NCI-H2196 treated with DMSO at 0.1 percent for 48 hours (cell line): Measurements from ENCODE around the gene DCTN2.
"Not testable (repeated sequence)": the region's sequence is repeated elsewhere in the genome, so short reads cannot be mapped to it uniquely, and the experiment has no call there.

Source experiments
- DNase-seq: peaks from one replicate; lab custom pipeline; 2025; ENCODE audit not compliant: unreplicated experiment; lab: John Stamatoyannopoulos, UW

DCTN2 gene

DNA sequence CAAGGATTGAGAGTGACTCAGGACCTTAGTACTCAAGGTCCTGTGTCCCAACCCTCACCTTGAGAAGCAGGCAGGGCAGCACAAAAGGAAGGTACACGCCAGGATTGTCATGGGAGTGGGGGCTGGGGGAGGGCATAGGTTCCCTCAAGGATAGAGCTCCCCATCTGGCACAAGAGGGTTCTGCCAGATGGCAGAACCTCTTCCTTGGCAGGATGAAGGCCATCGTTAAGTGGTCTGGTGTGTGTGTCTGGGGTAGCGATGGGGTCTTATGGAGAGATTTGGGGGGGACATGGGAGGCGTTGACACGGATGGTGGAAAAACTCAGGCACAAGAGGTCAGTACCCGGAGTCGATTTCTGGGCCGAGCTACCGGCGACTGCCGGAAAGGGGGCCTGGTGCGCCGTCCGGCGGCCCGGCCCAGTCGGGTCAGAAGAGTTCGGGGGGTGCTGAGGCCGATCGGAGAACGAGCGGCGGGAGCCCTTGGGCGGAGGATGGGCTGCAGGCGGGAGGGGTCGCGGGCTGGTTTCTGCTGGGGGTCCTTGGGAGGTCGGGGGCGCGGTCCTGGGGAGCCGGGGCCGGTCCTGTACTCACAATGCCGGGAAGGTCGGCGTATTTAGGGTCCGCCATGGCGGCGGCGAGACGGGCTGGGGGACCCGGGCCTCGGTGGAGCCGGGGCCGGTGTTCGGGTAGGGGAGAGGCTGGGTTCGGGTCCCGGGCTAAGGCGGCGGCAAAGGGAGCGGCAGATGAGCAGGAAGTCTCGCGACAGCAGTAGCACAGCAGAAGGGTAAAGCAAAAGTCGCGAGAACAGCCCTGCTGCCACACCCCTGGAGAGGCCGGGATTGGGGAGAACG is at the start of gene DCTN2:
Gene DCTN2 (minus strand): TSS at position 755 of the 850 bp plus-strand sequence. CDS start 129 bp downstream, at position 626.
- peak; percentile 98 for DNase-seq

DNA sequence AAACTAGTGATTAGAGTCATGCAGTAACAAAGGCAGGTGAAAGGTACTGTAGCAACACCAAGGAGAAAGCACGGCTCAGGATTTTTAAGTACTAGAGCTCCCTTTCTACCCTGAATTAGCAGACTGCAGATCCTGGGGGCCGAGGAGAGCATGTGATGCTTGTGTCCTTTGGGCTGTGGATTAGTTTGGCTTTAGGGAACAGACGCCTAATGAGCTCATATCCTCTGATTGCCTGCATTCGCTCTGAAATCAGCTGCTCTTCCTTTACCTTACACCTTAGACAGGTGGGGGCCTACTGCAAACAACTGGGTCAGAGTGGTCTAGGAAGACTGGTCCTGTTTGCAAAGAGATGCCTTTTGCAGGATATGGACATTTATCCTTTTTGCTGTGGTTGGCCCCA is 46.2 kb upstream of the DCTN2 start:
- DNase-seq, result no peak

- DNase-seq, result no peak
Measured at GRCh38 chr12:57592551-57593165, 45.7 kb upstream of the DCTN2 start.

- DNase-seq, result no peak
Measured at GRCh38 chr12:57591782-57592325, 44.9 kb upstream of the DCTN2 start.

GRCh38 chr12:57590864-57591781 is 44.1 kb upstream of the DCTN2 start, which contains the start of gene PIP4K2C:
TSS of gene PIP4K2C (plus strand) at chr12:57591192. CDS start at chr12:57591290, 98 bp downstream.
- DNase-seq, result peak; percentile 76

DNA sequence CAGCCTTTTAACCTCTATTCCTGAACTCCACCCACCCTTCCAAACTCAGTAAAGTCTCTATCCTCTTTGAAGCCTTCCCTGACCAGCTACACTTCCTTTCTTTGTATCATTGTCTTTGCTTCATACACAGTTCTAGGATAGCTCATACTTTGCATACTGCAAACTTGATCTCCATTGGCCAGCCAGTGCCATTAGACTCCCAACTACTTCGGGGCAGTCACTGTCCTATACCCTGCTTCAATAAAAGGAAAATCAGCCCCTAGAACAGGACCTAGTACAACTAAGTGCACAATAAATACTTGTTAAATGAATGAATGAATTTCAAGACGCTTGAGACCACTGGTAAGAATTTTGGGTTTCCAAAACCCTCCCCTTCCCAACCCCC is 43.5 kb upstream of the DCTN2 start:
- no peak for DNase-seq

- not testable (repeated sequence) for DNase-seq
Measured at GRCh38 chr12:57588951-57589610, 42.1 kb upstream of the DCTN2 start.

DNA sequence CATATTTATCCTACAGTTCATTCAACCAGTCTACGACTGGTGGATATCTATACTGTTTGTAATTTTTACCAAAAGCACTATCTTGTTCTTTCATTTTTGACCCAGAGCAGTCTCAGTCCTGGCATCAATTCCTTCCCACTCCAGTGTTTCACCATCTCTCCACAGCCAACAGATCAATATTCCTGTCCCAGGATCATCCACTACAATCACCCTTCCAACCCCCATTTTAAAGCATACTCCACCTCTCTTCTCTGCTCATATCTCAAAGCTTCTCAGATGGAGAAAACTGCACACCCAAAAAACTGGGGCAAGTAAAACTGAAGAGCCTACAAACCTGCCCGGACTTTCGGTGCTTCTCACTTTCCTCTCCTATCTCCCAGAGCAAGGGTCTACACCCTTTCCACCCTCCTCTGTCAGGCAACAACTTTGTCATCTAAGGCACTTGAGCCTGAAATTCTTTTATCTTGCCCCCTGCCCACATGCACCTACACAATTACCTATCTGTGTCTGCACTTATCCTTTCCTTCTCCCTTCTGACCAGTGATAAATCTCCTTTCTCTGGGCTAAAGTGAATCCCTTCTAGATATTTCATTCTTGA is 39.9 kb upstream of the DCTN2 start:
- no peak for DNase-seq

DNA sequence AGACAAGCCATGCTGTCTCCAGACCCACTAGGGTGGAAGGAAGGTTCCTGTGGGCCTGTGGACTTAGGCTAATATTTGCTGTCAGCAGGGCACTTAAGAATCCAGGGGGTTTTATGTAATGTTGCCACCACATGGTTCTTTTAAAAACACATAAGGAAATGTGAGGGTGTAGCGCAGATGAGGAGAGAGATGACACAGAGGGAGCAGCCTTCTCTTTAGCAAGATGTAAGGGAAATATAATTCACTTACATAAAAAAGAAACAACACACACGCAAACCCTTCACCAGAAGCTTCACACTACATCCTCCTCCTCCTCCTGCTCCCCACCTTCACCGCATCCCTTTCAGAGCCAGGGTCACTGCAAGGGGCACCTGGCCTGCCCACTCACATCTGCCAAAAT is 39.1 kb upstream of the DCTN2 start:
- DNase-seq, result no peak

GRCh38 chr12:57585156-57585555 is 38.2 kb upstream of the DCTN2 start:
- DNase-seq, result no peak

DNA sequence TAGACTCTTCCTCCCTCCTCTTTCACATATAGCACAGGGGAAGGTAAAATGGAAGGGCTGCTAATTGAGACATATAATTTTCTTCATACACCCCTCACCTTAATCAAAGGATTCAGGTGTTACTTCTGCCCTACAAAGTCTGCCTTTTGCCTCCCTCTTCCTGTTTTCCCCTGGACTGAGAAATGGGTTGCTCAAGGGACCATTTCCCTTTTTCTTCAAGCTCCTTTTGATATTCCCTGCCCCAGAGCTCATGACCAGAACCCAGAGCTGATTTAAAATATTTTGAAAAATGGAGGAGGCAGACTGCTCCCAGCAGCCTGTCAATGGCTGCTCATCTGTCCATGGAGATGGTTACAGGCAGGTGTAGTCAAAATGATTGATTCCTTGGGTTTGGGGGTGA is 37.7 kb upstream of the DCTN2 start:
- no peak for DNase-seq

GRCh38 chr12:57584050-57584449 is 37.1 kb upstream of the DCTN2 start:
- DNase-seq, result no peak

DNA sequence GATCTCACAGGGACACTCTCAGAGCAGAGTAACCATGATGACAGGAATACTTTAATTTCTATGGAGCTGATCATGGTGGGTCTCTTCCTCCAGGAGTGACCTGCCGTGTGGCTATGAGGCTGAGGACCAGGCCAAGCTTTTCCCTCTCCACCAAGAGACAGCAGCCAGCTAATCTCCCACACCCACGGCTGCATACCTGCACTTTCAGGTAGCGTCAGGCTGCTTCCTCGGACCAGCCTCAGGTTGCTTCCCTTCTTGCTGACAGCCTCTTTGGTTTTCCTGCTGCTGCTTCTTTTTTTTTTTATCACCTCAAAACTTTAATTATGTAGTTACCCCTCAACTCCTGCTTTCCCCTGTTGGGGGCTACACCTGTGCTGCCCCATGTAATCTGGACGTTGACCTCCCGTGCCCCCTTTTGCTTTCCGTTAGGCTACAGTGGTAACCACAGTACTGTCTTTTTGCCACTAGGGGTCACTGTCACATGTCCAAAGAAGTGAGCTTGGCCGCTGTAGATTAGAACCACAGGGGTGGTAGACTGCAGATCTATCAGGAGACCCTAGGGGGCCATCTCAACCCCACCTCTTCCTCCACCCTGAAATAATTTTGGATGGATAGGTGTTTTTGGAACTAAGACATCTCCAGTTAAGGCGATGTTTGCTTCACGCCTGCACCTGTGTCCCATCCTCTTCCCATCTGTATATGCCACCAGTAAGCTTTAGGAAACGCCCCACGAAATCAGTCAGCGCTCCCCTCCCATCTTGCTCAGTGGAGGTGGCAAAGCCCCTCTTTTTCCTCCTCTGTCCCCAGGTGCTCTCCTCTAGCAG is 36.2 kb upstream of the DCTN2 start:
- peak; percentile 57 for DNase-seq

DNA sequence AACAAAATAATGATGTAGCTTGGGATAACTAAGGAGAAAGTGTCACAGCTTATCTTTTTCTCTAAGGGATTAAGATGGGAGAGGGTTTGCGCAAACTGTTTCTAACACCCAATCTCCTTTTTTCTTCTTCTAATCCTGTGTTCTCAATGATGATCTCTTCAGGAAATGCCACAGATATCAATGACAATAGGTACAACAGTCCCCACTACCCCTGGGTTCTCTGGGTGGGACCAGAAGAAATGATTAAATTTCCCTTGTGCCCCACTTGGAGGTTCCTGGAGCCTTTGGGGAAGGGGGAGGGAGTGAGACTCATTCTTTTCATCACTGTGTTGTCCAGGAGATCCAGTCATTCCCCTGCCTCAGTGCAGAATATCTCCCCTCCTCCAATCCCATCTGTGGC is 35.4 kb upstream of the DCTN2 start:
- DNase-seq, result no peak

- DNase-seq, result no peak
Measured at GRCh38 chr12:57581802-57582201, 34.8 kb upstream of the DCTN2 start.

GRCh38 chr12:57580466-57580795 is 33.4 kb upstream of the DCTN2 start:
- DNase-seq, result no peak

DNA sequence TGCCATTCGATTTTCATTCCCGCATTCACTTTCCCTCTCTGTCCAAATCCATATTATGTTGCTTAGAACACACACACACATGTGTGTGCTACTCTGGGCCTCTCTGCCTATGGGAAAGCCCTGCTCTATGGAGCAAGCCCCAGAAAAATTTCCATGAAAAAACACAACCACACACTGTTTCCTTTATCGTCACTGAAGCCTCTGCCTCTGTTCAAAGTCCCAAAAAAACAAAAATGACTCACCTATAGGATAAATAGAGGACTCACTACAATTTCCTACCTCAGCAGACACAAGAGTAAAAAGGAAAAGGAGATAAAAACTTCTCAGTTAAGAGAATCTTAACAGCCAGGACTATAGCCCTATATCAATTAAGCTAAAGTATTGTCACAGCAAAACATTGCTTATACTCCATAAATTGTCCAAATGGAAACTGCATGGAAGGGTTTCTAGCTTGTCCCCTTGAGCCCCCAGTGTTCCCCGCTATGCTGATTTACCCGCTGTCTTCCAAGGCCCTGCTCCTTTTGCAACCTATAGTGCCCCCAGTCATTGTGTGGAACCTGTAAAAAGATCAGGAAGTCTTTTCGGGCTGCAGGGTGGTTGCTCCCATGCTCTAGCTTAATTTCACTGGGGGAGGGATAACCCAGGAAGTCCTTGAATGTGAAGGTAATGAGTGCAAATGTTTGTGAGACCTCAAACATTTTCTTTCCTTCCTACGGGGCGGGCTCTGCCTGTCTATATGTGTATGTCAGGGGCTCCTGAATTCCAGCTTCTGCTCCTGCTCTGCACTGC is 32.9 kb upstream of the DCTN2 start:
- DNase-seq, result no peak

DNA sequence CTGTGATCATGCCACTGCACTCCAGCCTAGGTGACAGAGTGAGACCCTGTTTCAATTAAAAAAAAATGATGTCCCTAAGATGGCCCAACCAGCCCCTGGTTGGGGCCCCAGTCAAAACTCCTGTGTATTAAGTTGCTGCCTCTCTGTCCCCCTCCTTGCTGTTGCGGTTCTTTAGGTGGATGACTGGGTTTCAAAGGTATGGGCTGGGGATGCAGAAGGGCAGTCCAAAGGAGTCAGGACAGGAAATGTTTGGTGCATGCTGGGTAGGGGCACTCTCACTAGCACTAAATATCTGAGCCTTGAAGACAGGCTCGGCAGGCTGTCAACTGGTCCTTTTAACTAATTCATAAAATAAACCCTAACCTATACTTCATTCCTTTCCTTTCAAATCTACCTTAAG is 32.0 kb upstream of the DCTN2 start:
- DNase-seq, result no peak
